GM19397 (cell line): ENCODE data around the gene KAT6B.
"Not testable (repeated sequence)": the region's sequence is repeated elsewhere in the genome, so short reads cannot be mapped to it uniquely, and the experiment has no call there.

ENCODE experiments used
- ATAC-seq: cut with Tn5 transposase; IDR thresholded peaks from one replicate; pipeline ENCODE4 v1.9.1; 2021; ENCODE audit warnings: mild to moderate bottlenecking, moderate library complexity; ENCODE audit not compliant: unreplicated experiment

KAT6B gene

GRCh38 chr10:74913377-74913979 lies 87.1 kb downstream of the KAT6B start:
- no peak for ATAC-seq

GRCh38 chr10:74916283-74916682 lies 89.9 kb downstream of the KAT6B start:
- no peak for ATAC-seq

- no peak for ATAC-seq
Observed at GRCh38 chr10:74917481-74918077, 91.2 kb downstream of the KAT6B start.

- no peak for ATAC-seq
Observed at GRCh38 chr10:74919671-74920070, 93.3 kb downstream of the KAT6B start.

GRCh38 chr10:74921070-74921469 lies 94.7 kb downstream of the KAT6B start:
- not testable (repeated sequence) for ATAC-seq

GRCh38 chr10:74921744-74922143 lies 95.3 kb downstream of the KAT6B start:
- no peak for ATAC-seq

GRCh38 chr10:74922921-74923320 lies 96.5 kb downstream of the KAT6B start:
- no peak for ATAC-seq

GRCh38 chr10:74923556-74923955 lies 97.2 kb downstream of the KAT6B start:
- no peak for ATAC-seq

- ATAC-seq = no peak
Observed at GRCh38 chr10:74924251-74924963, 98.0 kb downstream of the KAT6B start.

GRCh38 chr10:74925291-74925690 lies 98.9 kb downstream of the KAT6B start:
- ATAC-seq = no peak

GRCh38 chr10:74925708-74926107 lies 99.3 kb downstream of the KAT6B start:
- no peak for ATAC-seq

GRCh38 chr10:74926791-74927585 lies 100.6 kb downstream of the KAT6B start:
- no peak for ATAC-seq

GRCh38 chr10:74927701-74928100 lies 101.3 kb downstream of the KAT6B start:
- ATAC-seq = no peak

- ATAC-seq = no peak
Observed at GRCh38 chr10:74928742-74929191, 102.4 kb downstream of the KAT6B start.

GRCh38 chr10:74929197-74929596 lies 102.8 kb downstream of the KAT6B start:
- no peak for ATAC-seq

GRCh38 chr10:74930965-74931364 lies 104.6 kb downstream of the KAT6B start:
- ATAC-seq = no peak

GRCh38 chr10:74932648-74933047 lies 106.2 kb downstream of the KAT6B start:
- no peak for ATAC-seq

GRCh38 chr10:74934100-74934812 lies 107.9 kb downstream of the KAT6B start:
- no peak for ATAC-seq

GRCh38 chr10:74936577-74937265 lies 110.3 kb downstream of the KAT6B start:
- ATAC-seq = no peak

- no peak for ATAC-seq
Observed at GRCh38 chr10:74937266-74937856, 111.0 kb downstream of the KAT6B start.
